OCI-LY3 (cell line): Measurements from ENCODE around the gene SPATA21.
A peak's percentile ranks its signal among the peaks of the same experiment; 100 is the strongest.

ENCODE experiments used
- H2AFZ ChIP-seq: fragments of 200-600, 300-600 bp; shearing (Covaris generic); 2 replicates; pipeline ENCODE4 v1.6.0; 2014; ENCODE audit warnings: antibody characterized with exemption, low read depth, low read length
- H3K27ac ChIP-seq: fragments of 200-600, 300-600 bp; sonication (generic); 2 replicates; pipeline ENCODE4 v1.5.1; 2014; ENCODE audit warnings: mild to moderate bottlenecking, low read length, moderate library complexity, mixed read lengths
- H3K27me3 ChIP-seq: fragments of 200-600, 300-600 bp; sonication (generic); 2 replicates; pipeline ENCODE4 v1.6.1; 2014; ENCODE audit warnings: low read depth, low read length, mixed read lengths
- H3K36me3 ChIP-seq: fragments of 200-600, 300-600 bp; sonication (generic); replicated peaks from 2 replicates; pipeline ENCODE3; 2014; ENCODE audit warnings: low read depth, low read length, mixed read lengths
- H3K4me1 ChIP-seq: fragments of 300-600, 200-600 bp; sonication (generic); 2 replicates; pipeline ENCODE4 v1.6.1; 2014; ENCODE audit warnings: low read length, mixed read lengths
- H3K4me2 ChIP-seq: fragments of 200-600, 300-600 bp; sonication (generic); 2 replicates; pipeline ENCODE4 v1.6.1; 2014; ENCODE audit warnings: low read length, mixed read lengths
- H3K4me3 ChIP-seq: fragments of 300-600, 200-600 bp; sonication (generic); 2 replicates; pipeline ENCODE4 v1.5.1; 2014; ENCODE audit warnings: antibody characterized with exemption, mild to moderate bottlenecking, low read length, moderate library complexity
- H3K79me2 ChIP-seq: fragments of 300-600, 200-600 bp; shearing (Covaris generic); 2 replicates; pipeline ENCODE4 v1.6.1; 2014; ENCODE audit warnings: mild to moderate bottlenecking, low read length, mixed read lengths
- H3K9ac ChIP-seq: fragments of 300-600, 200-600 bp; shearing (Covaris generic); 2 replicates; pipeline ENCODE4 v1.6.0; 2014; ENCODE audit warnings: mild to moderate bottlenecking, low read length, moderate library complexity
- H3K9me3 ChIP-seq: fragments of 200-600, 300-600 bp; shearing (Covaris generic); 2 replicates; pipeline ENCODE4 v1.6.1; 2014; ENCODE audit warnings: low read length, mixed read lengths; ENCODE audit not compliant: insufficient read depth
- H4K20me1 ChIP-seq: fragments of 200-600, 300-600 bp; sonication (generic); 2 replicates; pipeline ENCODE4 v1.6.1; 2016; ENCODE audit warnings: low read length, mixed read lengths; ENCODE audit not compliant: insufficient read depth
- CTCF ChIP-seq: fragments of 200-600, 300-600 bp; sonication (generic); IDR thresholded peaks from 2 replicates; pipeline ENCODE4 v1.5.1; 2014; ENCODE audit warnings: antibody characterized with exemption, low read length, low read depth
- EZH2phosphoT487 ChIP-seq: fragments of 200-600 bp; shearing (Covaris generic); IDR thresholded peaks from 2 replicates; pipeline ENCODE4 v1.6.1; 2018; ENCODE audit warnings: antibody characterized with exemption, mixed run types, low read depth

Gene SPATA21

GRCh38 chr1:16387201-16388188 lies 49.7 kb downstream of the SPATA21 start:
- Histone ChIP-seq H3K9ac (peak overlapping the region; percentile 72), H3K4me1 (peaks cover 41% of the 10 kb centered on the region)

GRCh38 chr1:16386454-16387113 lies 50.6 kb downstream of the SPATA21 start:
- peak overlapping the region; percentile 99 for H3K27ac ChIP-seq
- no peaks in the 10 kb centered on the region for H3K9me3 ChIP-seq
- H3K4me2 ChIP-seq = peak overlapping the region; percentile 84
- H3K4me3 ChIP-seq = peak overlapping the region; percentile 68
- H3K9ac ChIP-seq = peak overlapping the region; percentile 72
- H3K36me3 ChIP-seq = peaks cover 5% of the 10 kb centered on the region
- H2AFZ ChIP-seq = no peak overlapping the region
- TF ChIP-seq CTCF (no peak), EZH2phosphoT487 (no peak)
- peaks cover 89% of the 10 kb centered on the region for H3K79me2 ChIP-seq
- H3K4me1 ChIP-seq = peaks cover 41% of the 10 kb centered on the region
- peaks cover 36% of the 10 kb centered on the region for H4K20me1 ChIP-seq
- no peaks in the 10 kb centered on the region for H3K27me3 ChIP-seq

More at GRCh38 chr1:16387201-16388188, 49.7 kb downstream of the SPATA21 start:
- H3K27ac ChIP-seq = peak overlapping the region; percentile 99
- peaks cover 5% of the 10 kb centered on the region for H3K36me3 ChIP-seq
- no peak overlapping the region for H2AFZ ChIP-seq
- H3K79me2 ChIP-seq = peaks cover 89% of the 10 kb centered on the region
- H4K20me1 ChIP-seq = peaks cover 43% of the 10 kb centered on the region
- no peaks in the 10 kb centered on the region for H3K9me3 ChIP-seq
- no peaks in the 10 kb centered on the region for H3K27me3 ChIP-seq
- TF ChIP-seq CTCF (no peak), EZH2phosphoT487 (no peak)
- peak overlapping the region; percentile 84 for H3K4me2 ChIP-seq
- peak overlapping the region; percentile 68 for H3K4me3 ChIP-seq

GRCh38 chr1:16385659-16386453 lies 51.4 kb downstream of the SPATA21 start:
- Histone ChIP-seq H3K4me3 (peak overlapping the region; percentile 68), H3K27me3 (no peaks in the 10 kb centered on the region), H3K4me2 (peak overlapping the region; percentile 84), H3K27ac (peak overlapping the region; percentile 99), H4K20me1 (peaks cover 33% of the 10 kb centered on the region), H3K79me2 (peaks cover 89% of the 10 kb centered on the region), H2AFZ (no peak overlapping the region), H3K4me1 (peaks cover 41% of the 10 kb centered on the region), H3K36me3 (peaks cover 5% of the 10 kb centered on the region), H3K9ac (peak overlapping the region; percentile 72), H3K9me3 (no peaks in the 10 kb centered on the region)
- no peak for TF ChIP-seq CTCF
- no peak for TF ChIP-seq EZH2phosphoT487
